ENCODE data around the gene DYNC1LI1. TPM values are rescaled to one million over a fixed set of nuclear protein-coding genes. Genes with fewer than 3 reads are reported as not detected.
A peak's percentile ranks its signal among the peaks of the same experiment; 100 is the strongest.

Gene DYNC1LI1
- total and polyA plus RNA-seq, 2 donors (not counting 1 experiment from before 2014, with no cell fraction given), result 44.1 to 49.8 TPM

- Histone ChIP-seq H3K9ac (ENCODE audit: insufficient read depth, low read length) (no peak overlapping the region), H3K36me3 (ENCODE audit: control insufficient read depth, insufficient read depth, low read length) (no peaks in the 10 kb centered on the region), H3K4me1 (ENCODE audit: control insufficient read depth, extremely low read depth, insufficient read depth, low read length) (no peaks in the 10 kb centered on the region), H3K4me3 (replicated peaks in 1 of 4; ENCODE audit: control extremely low read depth in 1 of 4, insufficient read depth in 1 of 4, low read depth in 3 of 4, low read length in 4 of 4) (peak overlapping the region in 3 of 4 experiments; percentile 7 to 45 (median 44)), H3K79me2 (ENCODE audit: control insufficient read depth, insufficient read depth, low read length) (no peaks in the 10 kb centered on the region), H3K27ac (ENCODE audit: insufficient read depth, low read length) (no peak overlapping the region), H3K4me2 (ENCODE audit: extremely low read depth, insufficient read depth, low read length) (peak overlapping the region; percentile 61), H2AFZ (ENCODE audit: low read length) (peak overlapping the region; percentile 45), H4K20me1 (ENCODE audit: control insufficient read depth, extremely low read depth, insufficient read depth, low read length) (no peaks in the 10 kb centered on the region), H3K9me3 (ENCODE audit: control insufficient read depth, insufficient read depth, low read depth, low read length) (no peaks in the 10 kb centered on the region), H3K27me3 (ENCODE audit: control insufficient read depth, insufficient read depth, low read length) (no peaks in the 10 kb centered on the region)
- peak in 1 of 2 donors; percentile 53 for DNase-seq (ENCODE audit: low read depth in 2 of 2)
- TF ChIP-seq EZH2 (IDR thresholded peaks at IDR 0.05; ENCODE audit: low read length, missing control alignments), result no peak
- no peak for TF ChIP-seq CTCF (conservative IDR thresholded peaks at IDR 0.05 in 1 of 2, IDR thresholded peaks at IDR 0.05 in 1 of 2; ENCODE audit: low read depth in 1 of 2, low read length in 2 of 2)
These were observed 7.2 kb upstream of the DYNC1LI1 start for GRCh38 chr3:32577581-32578556.

- no peak overlapping the region for H3K9ac ChIP-seq (ENCODE audit: insufficient read depth, low read length)
- H3K27me3 ChIP-seq (ENCODE audit: control insufficient read depth, insufficient read depth, low read length), result no peaks in the 10 kb centered on the region
- TF ChIP-seq EZH2 (IDR thresholded peaks at IDR 0.05; ENCODE audit: low read length, missing control alignments), result no peak
- TF ChIP-seq CTCF (conservative IDR thresholded peaks at IDR 0.05 in 1 of 2, IDR thresholded peaks at IDR 0.05 in 1 of 2; ENCODE audit: low read depth in 1 of 2, low read length in 2 of 2), result no peak
- H3K4me3 ChIP-seq (replicated peaks in 1 of 4; ENCODE audit: control extremely low read depth in 1 of 4, insufficient read depth in 1 of 4, low read depth in 3 of 4, low read length in 4 of 4), result peak overlapping the region in 1 of 4 experiments; percentile 45
- H2AFZ ChIP-seq (ENCODE audit: low read length), result no peak overlapping the region
- no peak for DNase-seq (ENCODE audit: low read depth in 2 of 2)
- no peaks in the 10 kb centered on the region for H3K36me3 ChIP-seq (ENCODE audit: control insufficient read depth, insufficient read depth, low read length)
- peak overlapping the region; percentile 61 for H3K4me2 ChIP-seq (ENCODE audit: extremely low read depth, insufficient read depth, low read length)
- no peaks in the 10 kb centered on the region for H3K9me3 ChIP-seq (ENCODE audit: control insufficient read depth, insufficient read depth, low read depth, low read length)
- H3K4me1 ChIP-seq (ENCODE audit: control insufficient read depth, extremely low read depth, insufficient read depth, low read length), result no peaks in the 10 kb centered on the region
- no peak overlapping the region for H3K27ac ChIP-seq (ENCODE audit: insufficient read depth, low read length)
- no peaks in the 10 kb centered on the region for H3K79me2 ChIP-seq (ENCODE audit: control insufficient read depth, insufficient read depth, low read length)
- H4K20me1 ChIP-seq (ENCODE audit: control insufficient read depth, extremely low read depth, insufficient read depth, low read length), result no peaks in the 10 kb centered on the region
These were observed 6.5 kb upstream of the DYNC1LI1 start for GRCh38 chr3:32577174-32577573.

GRCh38 chr3:32575451-32576113, 4.9 kb upstream of the DYNC1LI1 start:
- Histone ChIP-seq H4K20me1 (ENCODE audit: control insufficient read depth, extremely low read depth, insufficient read depth, low read length) (no peaks in the 10 kb centered on the region), H3K4me3 (replicated peaks in 1 of 4; ENCODE audit: control extremely low read depth in 1 of 4, insufficient read depth in 1 of 4, low read depth in 3 of 4, low read length in 4 of 4) (no peak overlapping the region), H3K36me3 (ENCODE audit: control insufficient read depth, insufficient read depth, low read length) (no peaks in the 10 kb centered on the region), H3K79me2 (ENCODE audit: control insufficient read depth, insufficient read depth, low read length) (no peaks in the 10 kb centered on the region), H3K4me2 (ENCODE audit: extremely low read depth, insufficient read depth, low read length) (no peak overlapping the region), H2AFZ (ENCODE audit: low read length) (no peak overlapping the region), H3K27ac (ENCODE audit: insufficient read depth, low read length) (no peak overlapping the region), H3K27me3 (ENCODE audit: control insufficient read depth, insufficient read depth, low read length) (no peaks in the 10 kb centered on the region), H3K9ac (ENCODE audit: insufficient read depth, low read length) (no peak overlapping the region), H3K4me1 (ENCODE audit: control insufficient read depth, extremely low read depth, insufficient read depth, low read length) (no peaks in the 10 kb centered on the region), H3K9me3 (ENCODE audit: control insufficient read depth, insufficient read depth, low read depth, low read length) (no peaks in the 10 kb centered on the region)
- TF ChIP-seq EZH2 (IDR thresholded peaks at IDR 0.05; ENCODE audit: low read length, missing control alignments) (no peak), CTCF (conservative IDR thresholded peaks at IDR 0.05 in 1 of 2, IDR thresholded peaks at IDR 0.05 in 1 of 2; ENCODE audit: low read depth in 1 of 2, low read length in 2 of 2) (no peak)
- peak; percentile 18 to 37 for DNase-seq (ENCODE audit: low read depth in 2 of 2)
